ENCODE measurements around the gene SLX4IP. TPM values are rescaled to one million over a fixed set of nuclear protein-coding genes. Genes with fewer than 3 reads are reported as not detected.

Gene SLX4IP
- total RNA-seq, 1 experiment from 2014 or later = 7.4 TPM

GRCh38 chr20:10584371-10584770 is 149.3 kb downstream of the SLX4IP start (continued):
- TF ChIP-seq PRDM15 (CRISPR knock-in tag; IDR thresholded peaks at IDR 0.05) = no peak

GRCh38 chr20:10585308-10585707 is 150.2 kb downstream of the SLX4IP start:
- Mint-ChIP-seq H3K27me3 (ENCODE audit: low read depth) (no peaks in the 10 kb centered on the region), H3K4me1 (peaks cover 29% of the 10 kb centered on the region), H3K27ac (no peak overlapping the region), H3K9me3 (no peaks in the 10 kb centered on the region), H3K36me3 (no peaks in the 10 kb centered on the region), H3K4me3 (no peak overlapping the region)
- ATAC-seq (no peak), DNase-seq (ENCODE audit: low spot score) (no peak)
- CTCF ChIA-PET = interaction anchor here (1.7 kb wide), 1 partner anchor 33 kb away, joined by 5 read pairs; no protein-coding TSS in a partner anchor
- POLR2A ChIA-PET = no interaction called here
- TF ChIP-seq ZNF425 (CRISPR knock-in tag; conservative IDR thresholded peaks at IDR 0.05) (no peak), ATF6 (CRISPR knock-in tag; IDR thresholded peaks at IDR 0.05) (no peak), ZNF121 (CRISPR knock-in tag; IDR thresholded peaks at IDR 0.05) (no peak), ZNF532 (CRISPR knock-in tag; IDR thresholded peaks at IDR 0.05; ENCODE audit: borderline replicate concordance) (no peak), KAT7 (CRISPR knock-in tag; IDR thresholded peaks at IDR 0.05; ENCODE audit: borderline replicate concordance) (no peak), FOXP1 (CRISPR knock-in tag; IDR thresholded peaks at IDR 0.05; ENCODE audit: borderline replicate concordance) (no peak), STAT6 (CRISPR knock-in tag; conservative IDR thresholded peaks at IDR 0.05; ENCODE audit: low read depth) (no peak), NFATC4 (CRISPR knock-in tag; IDR thresholded peaks at IDR 0.05) (no peak), SOX15 (CRISPR knock-in tag; IDR thresholded peaks at IDR 0.05) (no peak), ZBTB21 (CRISPR knock-in tag; IDR thresholded peaks at IDR 0.05; ENCODE audit: borderline replicate concordance) (no peak)
- TF ChIP-seq, protein P1, sequence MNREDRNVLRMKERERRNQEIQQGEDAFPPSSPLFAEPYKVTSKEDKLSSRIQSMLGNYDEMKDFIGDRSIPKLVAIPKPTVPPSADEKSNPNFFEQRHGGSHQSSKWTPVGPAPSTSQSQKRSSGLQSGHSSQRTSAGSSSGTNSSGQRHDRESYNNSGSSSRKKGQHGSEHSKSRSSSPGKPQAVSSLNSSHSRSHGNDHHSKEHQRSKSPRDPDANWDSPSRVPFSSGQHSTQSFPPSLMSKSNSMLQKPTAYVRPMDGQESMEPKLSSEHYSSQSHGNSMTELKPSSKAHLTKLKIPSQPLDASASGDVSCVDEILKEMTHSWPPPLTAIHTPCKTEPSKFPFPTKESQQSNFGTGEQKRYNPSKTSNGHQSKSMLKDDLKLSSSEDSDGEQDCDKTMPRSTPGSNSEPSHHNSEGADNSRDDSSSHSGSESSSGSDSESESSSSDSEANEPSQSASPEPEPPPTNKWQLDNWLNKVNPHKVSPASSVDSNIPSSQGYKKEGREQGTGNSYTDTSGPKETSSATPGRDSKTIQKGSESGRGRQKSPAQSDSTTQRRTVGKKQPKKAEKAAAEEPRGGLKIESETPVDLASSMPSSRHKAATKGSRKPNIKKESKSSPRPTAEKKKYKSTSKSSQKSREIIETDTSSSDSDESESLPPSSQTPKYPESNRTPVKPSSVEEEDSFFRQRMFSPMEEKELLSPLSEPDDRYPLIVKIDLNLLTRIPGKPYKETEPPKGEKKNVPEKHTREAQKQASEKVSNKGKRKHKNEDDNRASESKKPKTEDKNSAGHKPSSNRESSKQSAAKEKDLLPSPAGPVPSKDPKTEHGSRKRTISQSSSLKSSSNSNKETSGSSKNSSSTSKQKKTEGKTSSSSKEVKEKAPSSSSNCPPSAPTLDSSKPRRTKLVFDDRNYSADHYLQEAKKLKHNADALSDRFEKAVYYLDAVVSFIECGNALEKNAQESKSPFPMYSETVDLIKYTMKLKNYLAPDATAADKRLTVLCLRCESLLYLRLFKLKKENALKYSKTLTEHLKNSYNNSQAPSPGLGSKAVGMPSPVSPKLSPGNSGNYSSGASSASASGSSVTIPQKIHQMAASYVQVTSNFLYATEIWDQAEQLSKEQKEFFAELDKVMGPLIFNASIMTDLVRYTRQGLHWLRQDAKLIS (CRISPR knock-in tag; IDR thresholded peaks at IDR 0.05; ENCODE audit: borderline replicate concordance) = no peak
- TF ChIP-seq, protein P2, sequence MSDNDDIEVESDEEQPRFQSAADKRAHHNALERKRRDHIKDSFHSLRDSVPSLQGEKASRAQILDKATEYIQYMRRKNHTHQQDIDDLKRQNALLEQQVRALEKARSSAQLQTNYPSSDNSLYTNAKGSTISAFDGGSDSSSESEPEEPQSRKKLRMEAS (CRISPR knock-in tag; IDR thresholded peaks at IDR 0.05) = no peak

All from WTC11 (cell line).